ENCODE measurements around the gene TBX10. TPM values are rescaled to one million over a fixed set of nuclear protein-coding genes. Genes with fewer than 3 reads are reported as not detected.

TBX10 gene
- total RNA-seq, 1 donor from 2014 or later: not detected

DNA sequence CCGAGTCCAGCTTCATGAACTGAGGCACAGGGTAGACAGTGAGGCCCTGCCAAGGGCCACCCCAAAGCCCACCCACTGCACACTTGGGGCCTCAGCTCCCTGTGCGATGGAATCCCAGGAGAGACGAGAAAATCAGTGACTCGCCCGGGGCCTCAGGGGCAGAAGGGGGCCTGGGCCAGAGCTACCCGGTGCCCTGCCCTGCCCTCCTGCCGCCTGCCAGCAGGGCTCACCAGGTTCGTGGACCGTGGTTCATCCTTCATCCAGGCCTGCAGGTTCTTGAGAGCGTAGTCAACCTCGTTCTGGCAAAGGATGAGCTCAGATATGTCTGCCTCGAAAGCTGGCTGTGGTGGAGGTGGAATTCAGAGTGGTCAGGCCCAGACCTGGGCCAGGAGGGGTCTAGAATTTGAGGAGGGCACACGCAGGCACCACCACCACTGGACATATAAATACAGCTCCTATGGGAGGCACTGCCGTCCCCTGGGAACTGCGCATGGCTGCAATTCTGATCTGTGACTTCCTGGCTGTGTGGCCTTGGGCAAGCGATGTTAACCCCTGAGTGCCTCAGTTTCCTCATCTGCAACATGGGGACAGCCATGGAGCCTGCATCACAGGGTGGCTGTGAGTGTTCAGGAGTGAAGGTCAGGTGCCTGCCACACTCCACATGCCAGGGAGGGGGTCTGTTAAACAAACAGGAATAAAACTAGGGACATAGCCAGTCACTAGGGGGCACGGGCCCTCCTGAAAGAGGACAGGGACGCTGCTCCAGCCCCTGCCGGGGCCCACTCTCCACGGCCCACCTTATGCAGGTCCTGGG is 27.3 kb upstream of the TBX10 start:
- no peaks in the 10 kb centered on the region for H3K9me3 Mint-ChIP-seq (ENCODE audit: unreplicated experiment)

DNA sequence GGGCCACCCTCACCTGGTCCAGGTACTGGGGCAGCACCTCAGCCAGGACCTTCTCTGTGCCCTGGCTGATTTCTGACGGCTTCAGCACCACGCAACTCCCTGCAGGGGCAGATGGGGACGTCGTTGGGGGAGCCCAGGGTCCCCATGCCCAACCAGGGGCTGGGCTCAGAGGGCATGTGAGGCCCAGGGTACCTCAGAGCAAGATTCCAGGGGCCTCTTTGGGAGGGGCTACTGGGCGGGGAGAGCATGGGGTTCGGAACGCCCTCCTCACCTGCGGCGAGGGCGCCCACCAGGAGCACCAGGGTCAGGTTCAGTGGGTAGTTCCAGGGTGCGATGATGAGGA is 26.7 kb upstream of the TBX10 start:
- no peaks in the 10 kb centered on the region for H3K9me3 Mint-ChIP-seq (ENCODE audit: unreplicated experiment)
- no peak for TF ChIP-seq CTCF (IDR thresholded peaks at IDR 0.05)
- H3K27ac Mint-ChIP-seq (ENCODE audit: unreplicated experiment): no peak overlapping the region
- no peaks in the 10 kb centered on the region for H3K27me3 Mint-ChIP-seq (ENCODE audit: unreplicated experiment)
- H3K4me1 Mint-ChIP-seq (ENCODE audit: unreplicated experiment): no peaks in the 10 kb centered on the region
- no peak overlapping the region for H3K4me3 Mint-ChIP-seq (ENCODE audit: unreplicated experiment)
- no peaks in the 10 kb centered on the region for H3K36me3 Mint-ChIP-seq (ENCODE audit: unreplicated experiment)
- DNase-seq (ENCODE audit: extremely low spot score, unreplicated experiment): no peak

More for the DNA sequence above, 27.3 kb upstream of the TBX10 start:
- Mint-ChIP-seq H3K4me1 (ENCODE audit: unreplicated experiment) (no peaks in the 10 kb centered on the region), H3K36me3 (ENCODE audit: unreplicated experiment) (no peaks in the 10 kb centered on the region), H3K4me3 (ENCODE audit: unreplicated experiment) (no peak overlapping the region), H3K27ac (ENCODE audit: unreplicated experiment) (no peak overlapping the region), H3K27me3 (ENCODE audit: unreplicated experiment) (no peaks in the 10 kb centered on the region)
- TF ChIP-seq CTCF (IDR thresholded peaks at IDR 0.05): no peak
- no peak for DNase-seq (ENCODE audit: extremely low spot score, unreplicated experiment)

DNA sequence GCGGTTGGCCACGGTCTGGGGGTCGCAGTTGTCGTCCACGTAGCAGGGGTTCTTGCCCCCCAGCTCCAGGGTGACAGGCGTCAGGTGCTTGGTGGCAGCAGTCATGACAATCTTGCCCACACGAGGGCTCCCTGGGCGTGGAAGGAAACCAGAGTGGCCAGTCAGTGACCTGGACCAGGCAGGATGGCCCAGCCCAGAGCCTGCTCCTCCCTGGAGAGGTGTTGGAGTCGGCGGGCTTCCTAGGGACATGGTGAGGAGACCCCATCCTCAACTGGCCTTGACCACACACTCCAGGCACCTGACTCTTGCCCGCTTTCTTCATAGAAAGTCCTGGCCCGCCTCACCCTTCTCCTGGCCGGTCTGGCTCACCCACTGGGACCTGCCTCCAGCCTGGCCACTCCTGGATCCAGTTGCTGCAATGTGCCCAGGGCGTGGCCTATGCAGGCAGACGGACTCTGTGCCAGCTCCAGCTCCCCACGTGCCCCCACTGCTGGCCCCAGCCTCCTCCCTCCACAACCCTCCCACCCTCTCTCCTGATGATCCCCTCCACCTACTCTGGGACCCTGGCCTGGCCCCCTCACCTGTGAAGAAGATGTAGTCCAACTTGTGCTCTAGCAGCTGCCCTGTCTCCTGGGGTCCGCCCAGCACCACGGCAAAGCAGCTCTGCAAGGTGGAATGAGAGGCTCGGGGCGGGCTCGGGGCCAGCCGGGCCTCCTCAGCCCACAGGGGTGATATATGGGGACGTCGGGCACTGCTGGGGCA is 26.2 kb upstream of the TBX10 start:
- H3K27ac Mint-ChIP-seq (ENCODE audit: unreplicated experiment): no peak overlapping the region

GRCh38 chr11:67664696-67665540 is 25.4 kb upstream of the TBX10 start:
- TF ChIP-seq CTCF (IDR thresholded peaks at IDR 0.05): no peak
- Mint-ChIP-seq H3K27ac (ENCODE audit: unreplicated experiment) (no peak overlapping the region), H3K27me3 (ENCODE audit: unreplicated experiment) (peaks cover 3% of the 10 kb centered on the region), H3K4me1 (ENCODE audit: unreplicated experiment) (no peaks in the 10 kb centered on the region), H3K9me3 (ENCODE audit: unreplicated experiment) (no peaks in the 10 kb centered on the region), H3K36me3 (ENCODE audit: unreplicated experiment) (no peaks in the 10 kb centered on the region), H3K4me3 (ENCODE audit: unreplicated experiment) (no peak overlapping the region)
- no peak for DNase-seq (ENCODE audit: extremely low spot score, unreplicated experiment)

More for the DNA sequence above, 26.2 kb upstream of the TBX10 start:
- Mint-ChIP-seq H3K4me1 (ENCODE audit: unreplicated experiment) (no peaks in the 10 kb centered on the region), H3K27me3 (ENCODE audit: unreplicated experiment) (peaks cover 3% of the 10 kb centered on the region), H3K9me3 (ENCODE audit: unreplicated experiment) (no peaks in the 10 kb centered on the region), H3K4me3 (ENCODE audit: unreplicated experiment) (no peak overlapping the region), H3K36me3 (ENCODE audit: unreplicated experiment) (no peaks in the 10 kb centered on the region)
- DNase-seq (ENCODE audit: extremely low spot score, unreplicated experiment): no peak
- no peak for TF ChIP-seq CTCF (IDR thresholded peaks at IDR 0.05)

Measured in osteocyte (in vitro differentiated cells).